NOMO-1 (cell line): ENCODE data around the gene LAMA3.
"Not testable (repeated sequence)": the region's sequence is repeated elsewhere in the genome, so short reads cannot be mapped to it uniquely, and the experiment has no call there.

Source experiments
- DNase-seq, 2 experiments: peaks; one replicate each; lab custom pipeline; 2025; ENCODE audit not compliant: unreplicated experiment in 2 of 2; lab: John Stamatoyannopoulos, UW

Gene LAMA3

GRCh38 chr18:23725827-23726661 lies 36.8 kb downstream of the LAMA3 start:
- no peak for DNase-seq

- no peak for DNase-seq
These were observed 38.6 kb downstream of the LAMA3 start for GRCh38 chr18:23727707-23728493.

- DNase-seq, result no peak
These were observed 41.6 kb downstream of the LAMA3 start for GRCh38 chr18:23730857-23731256.

GRCh38 chr18:23731861-23732260 lies 42.6 kb downstream of the LAMA3 start:
- no peak for DNase-seq

- DNase-seq, result no peak
These were observed 43.2 kb downstream of the LAMA3 start for GRCh38 chr18:23732439-23732838.

- DNase-seq, result not testable (repeated sequence)
These were observed 44.0 kb downstream of the LAMA3 start for GRCh38 chr18:23733265-23733664.

- no peak for DNase-seq
These were observed 44.6 kb downstream of the LAMA3 start for GRCh38 chr18:23733895-23734294.

- DNase-seq, result peak in 1 of 2 experiments; percentile 45
These were observed 45.8 kb downstream of the LAMA3 start for GRCh38 chr18:23735021-23735464.

- no peak for DNase-seq
These were observed 48.3 kb downstream of the LAMA3 start for GRCh38 chr18:23737578-23737977.

GRCh38 chr18:23738151-23738550 lies 48.9 kb downstream of the LAMA3 start:
- DNase-seq, result peak; percentile 41 to 45

GRCh38 chr18:23738575-23738974 lies 49.3 kb downstream of the LAMA3 start:
- no peak for DNase-seq

- DNase-seq, result peak; percentile 89 to 98
These were observed 51.0 kb downstream of the LAMA3 start for GRCh38 chr18:23740105-23740830.

- DNase-seq, result not testable (repeated sequence)
These were observed 52.7 kb downstream of the LAMA3 start for GRCh38 chr18:23741967-23742366.

GRCh38 chr18:23743733-23744333 lies 54.6 kb downstream of the LAMA3 start:
- DNase-seq, result no peak

GRCh38 chr18:23745366-23745765 lies 56.1 kb downstream of the LAMA3 start:
- no peak for DNase-seq

GRCh38 chr18:23746851-23747250 lies 57.6 kb downstream of the LAMA3 start:
- no peak for DNase-seq

- DNase-seq, result no peak
These were observed 63.1 kb downstream of the LAMA3 start for GRCh38 chr18:23752363-23752762.

GRCh38 chr18:23752796-23753195 lies 63.5 kb downstream of the LAMA3 start:
- no peak for DNase-seq

- no peak for DNase-seq
These were observed 67.6 kb downstream of the LAMA3 start for GRCh38 chr18:23756590-23757436.

GRCh38 chr18:23757437-23757733 lies 68.1 kb downstream of the LAMA3 start:
- DNase-seq, result no peak
